NCI-H69 (cell line): Measurements from ENCODE around the gene MAPK7.
A peak's percentile ranks its signal among the peaks of the same experiment; 100 is the strongest.
"Not testable (repeated sequence)": the region's sequence is repeated elsewhere in the genome, so short reads cannot be mapped to it uniquely, and the experiment has no call there.

Experiments
- DNase-seq: peaks from one replicate; lab custom pipeline; 2025; lab: John Stamatoyannopoulos, UW

MAPK7 gene

DNA sequence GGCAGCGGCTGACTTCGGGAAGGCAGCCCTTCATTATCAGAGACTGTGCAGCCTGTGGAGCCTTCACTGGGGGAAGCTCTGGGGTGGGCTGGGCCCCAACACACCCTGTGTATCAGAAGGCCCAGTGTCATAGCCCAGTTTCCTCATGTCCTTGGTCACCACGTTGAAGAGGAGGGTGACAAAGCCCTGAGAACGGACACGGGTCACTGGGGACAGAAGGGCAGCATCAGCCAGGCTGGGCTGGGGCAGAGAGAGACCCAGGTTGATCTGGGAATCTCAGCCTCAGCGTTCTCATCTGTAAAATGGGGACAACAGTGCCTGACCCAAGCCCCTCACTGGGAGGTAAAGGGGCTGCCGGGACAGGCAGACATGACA is 35.1 kb upstream of the MAPK7 start:
- no peak for DNase-seq

GRCh38 chr17:19343671-19344151 is 34.6 kb upstream of the MAPK7 start:
- DNase-seq, result no peak

- DNase-seq, result no peak
Measured at GRCh38 chr17:19344311-19345066, 33.8 kb upstream of the MAPK7 start.

- DNase-seq, result no peak
Measured at GRCh38 chr17:19345067-19345460, 33.2 kb upstream of the MAPK7 start.

DNA sequence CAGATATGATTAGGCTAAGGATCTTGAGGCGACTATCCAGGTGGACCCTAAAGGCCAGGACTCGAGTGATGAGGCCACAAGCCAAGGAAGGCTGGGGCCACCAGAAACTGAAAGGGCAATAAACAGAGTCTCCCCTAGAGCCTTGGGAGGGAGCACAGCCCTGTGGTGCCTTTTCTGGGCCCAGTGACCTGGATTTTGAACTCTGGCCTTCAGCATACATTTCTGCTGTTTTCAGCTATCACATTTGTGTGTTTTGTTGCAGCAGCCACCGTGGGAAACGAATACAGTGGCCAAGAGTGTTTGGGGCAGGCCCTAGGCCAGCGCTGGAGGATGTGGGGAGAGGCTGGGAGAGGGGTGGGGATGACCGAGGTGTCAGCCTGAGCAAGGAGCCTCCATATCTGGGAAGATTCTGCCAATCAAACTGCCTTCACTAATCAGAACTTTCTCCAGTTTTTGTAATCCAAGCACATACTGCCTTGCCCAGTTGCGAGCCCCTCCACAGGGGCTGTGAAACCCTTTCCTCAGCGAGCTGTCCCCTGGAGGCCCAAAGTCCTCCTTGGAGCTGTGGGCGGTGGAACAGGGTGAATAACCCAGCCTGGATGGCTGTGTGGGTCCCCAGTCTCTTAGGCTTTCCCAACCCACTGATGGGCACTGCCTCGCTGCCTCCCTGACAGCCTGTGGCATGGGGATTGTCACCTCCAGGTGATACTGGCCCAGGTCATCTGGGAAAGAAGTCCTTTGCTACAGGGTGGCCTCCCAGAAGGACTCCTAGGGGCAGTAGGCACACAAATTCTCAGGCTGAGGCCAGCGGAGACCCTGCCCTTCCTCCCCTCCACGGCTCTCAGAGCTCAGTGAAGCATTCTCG is 32.6 kb upstream of the MAPK7 start:
- no peak for DNase-seq

DNA sequence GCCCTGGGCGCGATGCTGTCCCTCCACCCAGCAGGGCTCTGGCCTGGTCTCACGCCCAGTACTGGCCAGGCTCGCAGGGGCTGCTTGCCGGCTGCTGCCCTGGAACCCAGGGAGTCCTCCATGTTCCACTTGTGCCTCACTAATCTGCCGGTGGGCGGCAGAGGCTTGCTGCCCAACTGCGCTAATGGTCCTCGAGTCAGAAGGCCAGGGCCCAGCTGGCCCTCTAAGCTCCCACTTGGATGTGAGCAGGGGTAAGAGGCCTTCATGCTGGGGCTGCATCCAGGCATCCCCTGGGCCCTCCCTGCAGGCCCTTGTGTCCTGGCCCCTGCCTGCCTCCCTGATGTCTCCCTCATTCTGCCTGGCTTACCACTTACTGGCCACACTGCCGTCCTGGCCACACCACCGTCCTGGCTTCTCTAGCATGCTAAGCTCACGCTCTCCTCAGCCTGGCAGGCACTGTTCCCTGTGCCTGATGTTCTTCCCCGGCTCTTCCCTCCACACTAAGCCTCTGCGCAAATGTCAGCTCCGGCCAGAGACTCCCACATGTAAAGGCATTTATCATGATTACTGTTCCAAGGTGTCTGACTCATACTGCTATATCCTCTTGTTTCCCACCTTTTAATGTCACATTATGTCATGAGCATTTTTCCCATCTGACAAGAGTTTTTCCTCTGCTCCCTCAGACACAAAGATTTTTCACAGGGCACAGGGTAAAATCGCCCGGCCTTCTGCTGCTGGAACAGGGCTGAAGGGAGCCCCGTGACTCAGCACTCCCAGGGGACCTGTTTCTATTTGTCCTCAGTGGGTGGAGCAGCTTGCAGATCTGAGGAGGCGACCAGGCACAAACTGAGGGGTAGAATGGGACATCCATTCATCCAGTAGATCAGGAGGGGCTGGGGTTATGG is 31.7 kb upstream of the MAPK7 start:
- DNase-seq, result peak; percentile 70

DNA sequence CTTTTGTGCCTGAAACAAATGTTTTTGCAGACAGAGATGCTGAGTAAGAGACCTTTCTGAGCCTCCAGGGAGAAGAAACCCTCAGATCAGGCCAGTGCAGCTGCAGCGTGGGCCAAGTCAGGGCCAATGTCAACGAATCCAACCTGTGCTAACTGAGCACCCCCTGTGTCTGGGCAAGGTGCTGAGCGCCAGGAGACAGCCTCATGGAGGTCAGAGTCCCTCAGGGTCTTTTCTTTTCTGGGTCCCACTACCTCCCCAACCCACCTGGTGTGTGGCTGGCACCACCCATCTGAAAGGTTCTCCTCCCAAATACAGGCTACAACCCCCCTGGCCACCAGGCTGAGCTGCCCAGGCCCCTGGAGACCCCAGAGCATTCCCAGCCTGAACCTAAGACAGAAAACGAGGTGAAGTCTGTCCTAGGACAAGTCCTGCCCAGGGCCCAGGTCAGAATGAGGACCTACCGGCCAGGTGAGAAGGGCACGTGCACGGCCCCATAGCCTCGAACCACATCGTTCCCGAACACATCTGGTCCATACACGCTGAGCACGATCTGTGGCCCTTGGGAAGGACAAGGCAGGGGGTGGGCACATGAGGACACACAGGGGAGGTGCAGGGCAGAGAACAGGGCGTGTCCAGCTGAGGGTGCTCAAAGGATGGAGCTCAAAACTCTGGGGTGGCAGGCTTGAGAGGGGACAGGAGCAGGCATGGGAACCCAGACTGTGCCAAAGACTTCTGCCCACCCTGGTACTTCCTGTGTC is 30.8 kb upstream of the MAPK7 start:
- DNase-seq, result no peak

GRCh38 chr17:19348081-19348650 is 30.1 kb upstream of the MAPK7 start:
- no peak for DNase-seq

DNA sequence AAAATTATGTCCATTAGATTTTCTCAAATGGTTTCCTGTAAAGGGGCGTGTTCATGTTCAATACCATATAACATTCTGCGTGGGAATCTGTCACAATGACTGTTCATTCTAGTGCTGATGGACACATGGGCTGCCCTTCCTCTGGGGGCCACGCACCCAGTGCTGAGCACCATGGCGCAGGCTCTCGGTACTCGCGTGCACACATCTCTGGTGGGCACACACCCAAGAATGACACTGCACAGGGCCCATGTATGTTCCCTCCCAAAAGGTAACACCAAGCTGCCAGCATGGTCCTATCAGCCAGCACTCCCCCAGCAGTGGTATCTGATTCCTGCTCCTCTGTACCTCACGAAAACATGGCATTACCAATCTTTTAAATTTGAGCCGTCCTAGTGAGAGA is 29.5 kb upstream of the MAPK7 start:
- no peak for DNase-seq

DNA sequence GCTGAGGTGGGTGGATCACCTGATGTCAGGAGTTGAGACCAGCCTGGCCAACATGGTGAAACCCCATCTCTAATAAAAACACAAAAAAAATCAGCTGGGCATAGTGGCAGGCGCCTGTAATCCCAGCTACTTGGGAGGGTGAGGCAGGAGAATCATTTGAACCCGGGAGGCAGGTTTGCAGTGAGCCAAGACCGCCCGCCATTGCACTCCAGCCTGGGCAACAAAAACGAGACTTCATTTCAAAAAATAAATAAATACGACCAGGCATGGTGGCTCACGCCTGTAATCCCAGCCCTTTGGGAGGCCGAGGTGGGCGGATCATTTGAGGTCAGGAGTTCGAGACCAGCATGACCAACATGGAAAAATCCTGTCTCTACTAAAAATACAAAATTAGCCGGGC is 24.9 kb upstream of the MAPK7 start:
- DNase-seq, result not testable (repeated sequence)

GRCh38 chr17:19354748-19355147 is 23.6 kb upstream of the MAPK7 start:
- DNase-seq, result no peak

GRCh38 chr17:19357351-19357750 is 20.9 kb upstream of the MAPK7 start:
- DNase-seq, result no peak

- DNase-seq, result no peak
Measured at GRCh38 chr17:19357761-19358160, 20.5 kb upstream of the MAPK7 start.

GRCh38 chr17:19359151-19359550 is 19.1 kb upstream of the MAPK7 start:
- no peak for DNase-seq

DNA sequence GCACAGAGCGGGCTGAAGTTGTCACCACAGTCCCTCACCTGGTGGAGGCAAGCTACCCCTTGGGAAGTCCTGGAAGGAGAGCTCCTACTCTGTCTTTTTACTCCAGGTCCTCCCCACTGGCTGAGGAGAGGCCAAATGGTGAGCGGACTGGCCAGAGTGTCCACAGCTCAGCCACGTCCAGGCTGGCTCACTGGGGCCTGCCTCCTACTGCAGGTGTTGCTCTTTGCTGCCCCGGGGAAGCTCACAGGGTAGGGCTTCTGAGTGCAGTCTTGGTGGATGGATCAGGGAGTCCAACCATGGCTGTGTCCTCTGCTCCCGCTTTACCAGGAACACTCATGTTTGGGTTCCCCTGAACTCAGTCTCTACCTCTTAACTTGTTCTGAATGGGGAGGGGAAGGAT is 18.4 kb upstream of the MAPK7 start:
- DNase-seq, result no peak

- no peak for DNase-seq
Measured at GRCh38 chr17:19360772-19361171, 17.5 kb upstream of the MAPK7 start.

DNA sequence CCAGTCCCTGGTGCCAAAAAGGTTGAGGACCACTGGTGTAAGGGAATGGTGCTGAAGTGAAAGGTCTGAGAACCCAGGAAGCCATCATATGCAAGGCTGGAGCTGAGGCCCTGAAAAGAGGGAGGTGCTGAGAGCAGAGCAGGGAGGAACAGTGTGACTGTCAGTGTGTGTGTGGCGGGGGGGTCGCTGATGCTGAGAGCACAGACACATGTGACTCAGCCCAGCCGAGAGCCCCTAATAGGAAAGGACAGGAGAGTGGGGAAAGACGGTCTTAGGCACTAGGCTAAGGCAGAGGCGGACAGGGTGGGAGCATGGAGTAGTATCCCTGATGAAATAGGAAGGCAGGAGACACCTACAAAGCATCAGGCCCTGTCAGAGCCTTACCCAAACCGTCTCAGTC is 17.0 kb upstream of the MAPK7 start:
- no peak for DNase-seq

GRCh38 chr17:19361944-19362276 is 16.4 kb upstream of the MAPK7 start:
- no peak for DNase-seq

GRCh38 chr17:19362277-19363113 is 15.8 kb upstream of the MAPK7 start, which contains the start of gene B9D1:
Gene B9D1 (minus strand): TSS chr17:19362723. CDS start chr17:19362569, 154 bp downstream.
- DNase-seq, result peak; percentile 93

DNA sequence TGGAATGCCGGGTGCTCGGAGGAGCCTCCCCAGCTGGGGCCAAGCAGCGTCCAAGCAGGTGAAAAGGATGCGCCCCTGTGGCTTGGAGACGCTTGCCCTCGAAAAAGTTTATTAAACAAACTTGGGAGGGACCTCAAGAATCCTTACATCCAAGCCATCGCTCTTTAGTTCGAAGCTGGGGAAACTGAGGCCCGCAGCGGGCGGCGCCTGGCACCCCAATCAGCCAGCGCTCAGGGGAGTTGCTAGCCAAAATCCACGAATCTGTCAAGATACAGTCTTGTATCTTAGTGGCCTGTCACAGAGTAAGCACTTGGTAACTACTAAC is 15.2 kb upstream of the MAPK7 start:
- no peak for DNase-seq
